RWPE2 (cell line): ENCODE data around the gene TCF12.

Source experiments
- ATAC-seq: fragments of 200-7000 bp; cut with Tn5 transposase; 3 replicates; pipeline ENCODE4 v1.9.1; 2021; ENCODE audit warnings: low read depth
- DNase-seq: peaks from one replicate; pipeline ENCODE4 v3.0.0-alpha.2; 2020; ENCODE audit warnings: low spot score
- H3K27ac ChIP-seq: fragments of 450-650 bp; 2 replicates; pipeline ENCODE4 v1.5.1; 2017; ENCODE audit warnings: mild to moderate bottlenecking; ENCODE audit not compliant: poor library complexity, severe bottlenecking
- H3K27me3 ChIP-seq: fragments of 250-450 bp; sonication (Bioruptor Pico); 2 replicates; pipeline ENCODE4 v1.5.1; 2021; ENCODE audit warnings: mild to moderate bottlenecking, moderate library complexity; ENCODE audit not compliant: insufficient read depth, poor library complexity, severe bottlenecking
- H3K36me3 ChIP-seq: fragments of 250-450 bp; sonication (Bioruptor Pico); 2 replicates; pipeline ENCODE4 v1.5.1; 2020; ENCODE audit warnings: low read depth, mild to moderate bottlenecking, moderate library complexity
- H3K4me1 ChIP-seq: fragments of 250-450 bp; sonication (Bioruptor Pico); 2 replicates; pipeline ENCODE4 v1.5.1; 2021; ENCODE audit warnings: mild to moderate bottlenecking, moderate library complexity; ENCODE audit not compliant: insufficient read depth, poor library complexity, severe bottlenecking
- H3K4me3 ChIP-seq: fragments of 250-450 bp; sonication (Bioruptor Pico); 2 replicates; pipeline ENCODE4 v1.5.1; 2021; ENCODE audit warnings: mild to moderate bottlenecking, moderate library complexity; ENCODE audit not compliant: severe bottlenecking
- H3K9me3 ChIP-seq: fragments of 250-450 bp; sonication (Bioruptor Pico); 2 replicates; pipeline ENCODE4 v1.5.1; 2021; ENCODE audit warnings: mild to moderate bottlenecking, moderate library complexity; ENCODE audit not compliant: severe bottlenecking
- CTCF ChIP-seq: fragments of 450-650 bp; IDR thresholded peaks from one replicate; pipeline ENCODE4 v1.5.1; 2017; ENCODE audit warnings: mild to moderate bottlenecking, moderate library complexity; ENCODE audit not compliant: poor library complexity, severe bottlenecking

The TCF12 gene

GRCh38 chr15:56973463-56973862, 55.0 kb downstream of the TCF12 start:
- H3K4me1 ChIP-seq, result peaks cover 24% of the 10 kb centered on the region
- no peaks in the 10 kb centered on the region for H3K9me3 ChIP-seq
- no peaks in the 10 kb centered on the region for H3K36me3 ChIP-seq
- H3K4me3 ChIP-seq, result no peak overlapping the region
- H3K27ac ChIP-seq, result no peak overlapping the region
- no peaks in the 10 kb centered on the region for H3K27me3 ChIP-seq
- no peak for TF ChIP-seq CTCF
- ATAC-seq (no peak), DNase-seq (no peak)

GRCh38 chr15:56977232-56977631, 58.8 kb downstream of the TCF12 start:
- Histone ChIP-seq H3K4me3 (no peak overlapping the region), H3K27ac (no peak overlapping the region), H3K4me1 (peaks cover 38% of the 10 kb centered on the region), H3K9me3 (no peaks in the 10 kb centered on the region), H3K36me3 (no peaks in the 10 kb centered on the region), H3K27me3 (no peaks in the 10 kb centered on the region)
- ATAC-seq (no peak), DNase-seq (no peak)
- TF ChIP-seq CTCF, result no peak

GRCh38 chr15:56978898-56979662, 60.6 kb downstream of the TCF12 start:
- ATAC-seq (peak; percentile 98), DNase-seq (no peak)
- peak overlapping the region; percentile 69 for H3K27ac ChIP-seq
- no peaks in the 10 kb centered on the region for H3K9me3 ChIP-seq
- TF ChIP-seq CTCF, result no peak
- H3K4me3 ChIP-seq, result no peak overlapping the region
- peaks cover 41% of the 10 kb centered on the region for H3K4me1 ChIP-seq
- H3K27me3 ChIP-seq, result no peaks in the 10 kb centered on the region
- H3K36me3 ChIP-seq, result no peaks in the 10 kb centered on the region

- peaks cover 42% of the 10 kb centered on the region for H3K4me1 ChIP-seq
- no peaks in the 10 kb centered on the region for H3K27me3 ChIP-seq
- DNase-seq (no peak), ATAC-seq (no peak)
- peak overlapping the region; percentile 69 for H3K27ac ChIP-seq
- no peak overlapping the region for H3K4me3 ChIP-seq
- H3K9me3 ChIP-seq, result no peaks in the 10 kb centered on the region
- no peaks in the 10 kb centered on the region for H3K36me3 ChIP-seq
- no peak for TF ChIP-seq CTCF
These were observed 62.0 kb downstream of the TCF12 start for GRCh38 chr15:56980473-56980872.

- ATAC-seq, result no peak
- H3K27ac ChIP-seq, result no peak overlapping the region
- H3K4me1 ChIP-seq, result peaks cover 46% of the 10 kb centered on the region
These were observed 62.7 kb downstream of the TCF12 start for GRCh38 chr15:56981160-56981559.

More at GRCh38 chr15:56981160-56981559, 62.7 kb downstream of the TCF12 start:
- H3K9me3 ChIP-seq, result no peaks in the 10 kb centered on the region
- no peak for TF ChIP-seq CTCF
- no peaks in the 10 kb centered on the region for H3K27me3 ChIP-seq
- H3K36me3 ChIP-seq, result no peaks in the 10 kb centered on the region
- no peak for DNase-seq
- H3K4me3 ChIP-seq, result no peak overlapping the region
